HEK293 (cell line): ENCODE data around the gene CDNF.

ENCODE experiments used
- CTCF ChIA-PET: fragments of 350-600 bp; formaldehyde crosslinking; extraction: SDS; loops from one replicate; lab custom pipeline; 2021; ENCODE audit warnings: antibody characterized with exemption; lab: Yijun Ruan, JAX
- POLR2A ChIA-PET: fragments of 300-600 bp; formaldehyde crosslinking; extraction: SDS; loops from one replicate; lab custom pipeline; 2020; ENCODE audit warnings: antibody characterized with exemption, inconsistent platforms; lab: Yijun Ruan, JAX
- H3K27ac ChIP-seq: fragments of 200-500 bp; sonication (Bioruptor generic); 2 replicates; pipeline ENCODE4 v1.5.1; 2014; ENCODE audit warnings: low read depth, low read length, control low read depth, inconsistent platforms; ENCODE audit errors: extremely low read depth
- H3K36me3 ChIP-seq, 2 experiments: fragments of 200-500 bp in 1 of 2; sonication (Bioruptor generic) in 1 of 2; 1 replicate in 1 of 2; 2 replicates in 1 of 2; pipeline ENCODE4 v1.5.1; 2014 to 2017; ENCODE audit warnings: inconsistent platforms in 2 of 2, low read length in 2 of 2; ENCODE audit not compliant: control insufficient read depth in 2 of 2, insufficient read depth in 1 of 2
- H3K4me1 ChIP-seq: fragments of 200-500 bp; sonication (Bioruptor generic); 2 replicates; pipeline ENCODE4 v1.5.1; 2014; ENCODE audit warnings: mild to moderate bottlenecking, low read length, inconsistent platforms; ENCODE audit not compliant: control insufficient read depth, insufficient read depth
- H3K4me3 ChIP-seq: 2 replicates; pipeline ENCODE4 v1.5.1; 2011; ENCODE audit warnings: low read depth, mild to moderate bottlenecking, control low read depth, low read length, moderate library complexity
- H3K9me3 ChIP-seq: fragments of 200-500 bp; sonication (Bioruptor generic); 2 replicates; pipeline ENCODE4 v1.5.1; 2014; ENCODE audit warnings: low read depth, low read length, inconsistent platforms; ENCODE audit not compliant: control insufficient read depth, insufficient read depth
- EGR2 ChIP-seq: fragments of 450-650 bp; formaldehyde crosslinking; IDR thresholded peaks from 2 replicates; pipeline ENCODE4 v1.5.1; 2016; ENCODE audit warnings: low read depth, missing biosample characterization, missing genetic modification characterization
- KLF1 ChIP-seq: fragments of 450-650 bp; formaldehyde crosslinking; IDR thresholded peaks from 2 replicates; pipeline ENCODE4 v1.5.1; 2016; ENCODE audit warnings: missing biosample characterization, missing genetic modification characterization
- KLF7 ChIP-seq: fragments of 450-650 bp; formaldehyde crosslinking; IDR thresholded peaks from 2 replicates; pipeline ENCODE4 v1.5.1; 2016; ENCODE audit warnings: missing biosample characterization, missing genetic modification characterization, borderline replicate concordance
- KLF8 ChIP-seq: fragments of 450-650 bp; formaldehyde crosslinking; IDR thresholded peaks from 2 replicates; pipeline ENCODE4 v1.5.1; 2016; ENCODE audit warnings: missing biosample characterization, missing genetic modification characterization
- SALL2 ChIP-seq: fragments of 450-650 bp; formaldehyde crosslinking; IDR thresholded peaks from 2 replicates; pipeline ENCODE4 v1.5.0; 2017; ENCODE audit warnings: missing biosample characterization, mild to moderate bottlenecking, missing genetic modification characterization, borderline replicate concordance
- SCRT1 ChIP-seq: fragments of 450-650 bp; formaldehyde crosslinking; IDR thresholded peaks from 2 replicates; pipeline ENCODE4 v1.5.1; 2016; ENCODE audit warnings: missing biosample characterization, missing genetic modification characterization, borderline replicate concordance
- SCRT2 ChIP-seq: fragments of 450-650 bp; formaldehyde crosslinking; IDR thresholded peaks from 2 replicates; pipeline ENCODE4 v1.5.1; 2016; ENCODE audit warnings: missing biosample characterization, missing genetic modification characterization
- WT1 ChIP-seq: fragments of 450-650 bp; formaldehyde crosslinking; IDR thresholded peaks from 2 replicates; pipeline ENCODE4 v1.5.1; 2016; ENCODE audit warnings: missing biosample characterization, missing genetic modification characterization
- ZFHX2 ChIP-seq: fragments of 450-650 bp; formaldehyde crosslinking; conservative IDR thresholded peaks from 2 replicates; pipeline ENCODE4 v1.5.1; 2016; ENCODE audit warnings: missing biosample characterization, missing genetic modification characterization
- ZNF112 ChIP-seq: fragments of 450-650 bp; formaldehyde crosslinking; IDR thresholded peaks from 2 replicates; pipeline ENCODE4 v1.5.0; 2017; ENCODE audit warnings: missing biosample characterization, missing genetic modification characterization
- ZNF121 ChIP-seq: fragments of 450-650 bp; formaldehyde crosslinking; IDR thresholded peaks from 2 replicates; pipeline ENCODE4 v1.5.1; 2016; ENCODE audit warnings: missing biosample characterization, missing genetic modification characterization
- ZNF426 ChIP-seq: fragments of 450-650 bp; formaldehyde crosslinking; IDR thresholded peaks from 2 replicates; pipeline ENCODE4 v1.5.1; 2017; ENCODE audit warnings: missing biosample characterization, missing genetic modification characterization, mild to moderate bottlenecking, inconsistent platforms, moderate library complexity
- ZNF624 ChIP-seq: fragments of 450-650 bp; formaldehyde crosslinking; IDR thresholded peaks from 2 replicates; pipeline ENCODE4 v1.5.1; 2017; ENCODE audit warnings: missing biosample characterization, missing genetic modification characterization
- ZNF626 ChIP-seq: fragments of 450-650 bp; sonication (Bioruptor Pico); formaldehyde crosslinking; IDR thresholded peaks from 2 replicates; pipeline ENCODE4 v1.5.1; 2018; ENCODE audit warnings: missing biosample characterization, missing genetic modification characterization, inconsistent platforms
- ZNF670 ChIP-seq: fragments of 450-650 bp; formaldehyde crosslinking; IDR thresholded peaks from 2 replicates; pipeline ENCODE4 v1.5.1; 2016; ENCODE audit warnings: missing biosample characterization, missing genetic modification characterization, low read depth
- ZNF707 ChIP-seq: fragments of 450-650 bp; formaldehyde crosslinking; IDR thresholded peaks from 2 replicates; pipeline ENCODE4 v1.5.1; 2016; ENCODE audit warnings: missing biosample characterization, missing genetic modification characterization
- ZXDB ChIP-seq: fragments of 450-650 bp; formaldehyde crosslinking; IDR thresholded peaks from 2 replicates; pipeline ENCODE4 v1.5.1; 2016; ENCODE audit warnings: missing biosample characterization, missing genetic modification characterization
- TF ChIP-seq, protein P1 (sequence below): fragments of 450-650 bp; formaldehyde crosslinking; IDR thresholded peaks from 2 replicates; pipeline ENCODE4 v1.5.1; 2016; ENCODE audit warnings: missing biosample characterization, missing genetic modification characterization
- TF ChIP-seq, protein P2 (sequence below): fragments of 450-650 bp; formaldehyde crosslinking; IDR thresholded peaks from 2 replicates; pipeline ENCODE4 v1.5.1; 2016; ENCODE audit warnings: missing biosample characterization, missing genetic modification characterization, low read depth
- TF ChIP-seq, protein P3 (sequence below): fragments of 450-650 bp; formaldehyde crosslinking; IDR thresholded peaks from 2 replicates; pipeline ENCODE4 v1.5.1; 2016; ENCODE audit warnings: missing biosample characterization, missing genetic modification characterization

The CDNF gene

DNA sequence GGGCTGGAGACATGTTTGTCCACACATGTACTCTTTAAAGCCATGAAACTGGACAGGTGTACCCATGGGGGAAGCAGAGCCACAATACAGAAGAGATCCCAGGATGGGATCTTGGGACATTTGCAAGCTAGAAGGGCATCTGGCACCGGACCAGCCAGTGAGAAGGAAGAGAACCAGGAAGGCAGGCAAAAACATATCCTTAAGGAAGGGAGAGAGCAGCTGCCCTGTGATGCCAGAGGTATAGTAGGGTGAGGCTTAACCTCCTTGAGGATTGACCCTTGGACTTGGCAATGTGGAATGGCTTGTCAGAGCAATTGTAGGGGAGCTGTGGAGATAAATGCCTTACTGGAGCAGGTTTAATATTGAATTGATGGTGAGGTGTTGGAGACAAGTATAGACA, 23.0 kb upstream of the CDNF start:
- Histone ChIP-seq H3K9me3 (no peaks in the 10 kb centered on the region), H3K4me1 (no peaks in the 10 kb centered on the region), H3K27ac (no peak overlapping the region), H3K36me3 (peaks cover 23 to 49% of the 10 kb centered on the region in 2 experiments), H3K4me3 (no peak overlapping the region)
- POLR2A ChIA-PET: no interaction called here
- CTCF ChIA-PET: no interaction called here
- no peak for TF ChIP-seq SCRT1
- TF ChIP-seq SALL2: no peak
- TF ChIP-seq ZNF426: no peak
- no peak for TF ChIP-seq ZNF670 (tag by site-specific recombination)
- TF ChIP-seq, protein P1, sequence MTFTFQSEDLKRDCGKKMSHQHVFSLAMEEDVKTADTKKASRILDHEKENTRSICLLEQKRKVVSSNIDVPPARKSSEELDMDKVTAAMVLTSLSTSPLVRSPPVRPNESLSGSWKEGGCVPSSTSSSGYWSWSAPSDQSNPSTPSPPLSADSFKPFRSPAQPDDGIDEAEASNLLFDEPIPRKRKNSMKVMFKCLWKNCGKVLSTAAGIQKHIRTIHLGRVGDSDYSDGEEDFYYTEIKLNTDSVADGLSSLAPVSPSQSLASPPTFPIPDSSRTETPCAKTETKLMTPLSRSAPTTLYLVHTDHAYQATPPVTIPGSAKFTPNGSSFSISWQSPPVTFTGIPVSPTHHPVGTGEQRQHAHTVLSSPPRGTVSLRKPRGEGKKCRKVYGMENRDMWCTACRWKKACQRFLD (tag by site-specific recombination): no peak
- no peak for TF ChIP-seq KLF7 (tag by site-specific recombination)
- TF ChIP-seq ZNF121: no peak
- TF ChIP-seq KLF8: no peak
- TF ChIP-seq KLF1 (tag by site-specific recombination): no peak
- no peak for TF ChIP-seq ZXDB (tag by site-specific recombination)
- no peak for TF ChIP-seq ZNF707 (tag by site-specific recombination)

DNA sequence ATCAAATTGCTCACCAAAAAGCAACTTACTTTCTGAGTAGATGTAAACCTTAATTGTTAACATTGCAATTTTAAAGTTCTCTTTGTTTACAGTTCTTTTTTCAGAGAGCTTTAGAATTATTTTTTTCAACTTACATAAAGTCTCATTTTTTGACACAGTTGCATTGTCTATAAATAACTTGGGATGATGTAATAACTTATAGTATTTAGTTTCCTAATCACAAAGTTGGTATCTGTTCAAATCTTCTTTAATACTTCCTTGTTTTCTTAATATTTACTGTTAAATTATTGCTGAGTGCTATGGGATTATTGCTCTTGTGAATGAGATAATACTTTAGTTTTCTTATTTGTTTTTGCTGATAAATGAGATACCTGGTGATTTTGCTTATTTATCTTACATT, 21.9 kb upstream of the CDNF start:
- Histone ChIP-seq H3K27ac (no peak overlapping the region), H3K36me3 (peaks cover 28 to 57% of the 10 kb centered on the region in 2 experiments), H3K4me3 (no peak overlapping the region), H3K9me3 (no peaks in the 10 kb centered on the region), H3K4me1 (no peaks in the 10 kb centered on the region)
- no peak for TF ChIP-seq ZNF626
- TF ChIP-seq, protein P2, sequence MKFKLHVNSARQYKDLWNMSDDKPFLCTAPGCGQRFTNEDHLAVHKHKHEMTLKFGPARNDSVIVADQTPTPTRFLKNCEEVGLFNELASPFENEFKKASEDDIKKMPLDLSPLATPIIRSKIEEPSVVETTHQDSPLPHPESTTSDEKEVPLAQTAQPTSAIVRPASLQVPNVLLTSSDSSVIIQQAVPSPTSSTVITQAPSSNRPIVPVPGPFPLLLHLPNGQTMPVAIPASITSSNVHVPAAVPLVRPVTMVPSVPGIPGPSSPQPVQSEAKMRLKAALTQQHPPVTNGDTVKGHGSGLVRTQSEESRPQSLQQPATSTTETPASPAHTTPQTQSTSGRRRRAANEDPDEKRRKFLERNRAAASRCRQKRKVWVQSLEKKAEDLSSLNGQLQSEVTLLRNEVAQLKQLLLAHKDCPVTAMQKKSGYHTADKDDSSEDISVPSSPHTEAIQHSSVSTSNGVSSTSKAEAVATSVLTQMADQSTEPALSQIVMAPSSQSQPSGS (tag by site-specific recombination): peak; percentile 46; the same call in 1 of the 2 replicates
- ChIA-PET POLR2A (no interaction called here), CTCF (interaction anchor here (0.6 kb wide), 1 partner anchor 445 kb away, joined by 3 read pairs; no protein-coding TSS in a partner anchor)

DNA sequence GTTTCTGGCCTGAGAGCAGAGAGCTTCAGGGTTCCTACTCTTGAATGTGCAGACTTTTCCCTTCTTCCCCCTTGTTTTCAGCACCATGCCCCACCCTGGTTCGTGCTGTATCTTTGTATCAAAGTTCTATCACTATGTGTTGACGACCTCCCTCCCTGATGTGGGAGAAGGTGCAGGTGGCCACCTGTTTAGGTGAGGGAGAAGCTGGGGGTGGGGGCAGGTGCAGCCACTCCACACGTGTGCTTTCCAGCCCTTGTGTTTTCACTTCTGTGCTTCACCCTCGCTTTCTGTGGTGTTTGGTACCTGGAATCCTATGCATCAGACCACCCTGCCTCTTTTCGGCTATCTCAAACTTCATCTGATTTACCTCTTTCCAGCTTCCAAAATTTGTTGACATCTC, 21.2 kb upstream of the CDNF start:
- H3K36me3 ChIP-seq: peaks cover 35 to 65% of the 10 kb centered on the region in 2 experiments

DNA sequence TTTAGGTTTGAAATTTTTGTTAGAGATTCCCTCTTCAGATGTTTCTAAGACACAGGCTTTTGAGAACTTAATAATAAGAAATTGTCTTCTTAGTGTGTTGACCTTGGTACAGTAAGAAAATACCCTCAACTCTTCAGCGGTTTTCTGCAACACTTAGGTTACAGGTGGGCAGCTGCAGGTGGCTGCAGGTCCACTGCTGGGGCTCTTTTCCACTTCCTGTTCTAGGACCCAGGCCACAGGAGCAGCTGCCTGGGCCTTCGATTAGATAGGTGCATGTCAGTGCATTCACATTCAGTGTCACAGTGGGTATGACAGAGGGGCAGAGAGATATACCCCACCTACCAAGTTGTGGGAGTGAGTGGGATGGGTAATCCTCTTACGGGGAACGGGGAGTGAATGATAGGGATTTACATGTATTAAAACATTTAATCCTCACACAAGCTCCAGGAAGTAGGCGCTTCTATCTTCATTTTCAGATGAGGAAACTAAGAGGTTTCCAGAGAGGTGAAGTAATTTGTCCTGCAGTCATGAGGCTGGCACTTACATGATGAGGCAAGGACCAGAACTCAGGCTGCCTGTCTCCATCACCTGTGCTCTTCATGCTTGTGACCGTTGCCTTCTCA, 20.6 kb upstream of the CDNF start:
- Histone ChIP-seq H3K36me3 (peaks cover 36 to 65% of the 10 kb centered on the region in 2 experiments), H3K27ac (no peak overlapping the region)
- no peak for TF ChIP-seq ZNF624 (tag by site-specific recombination)
- TF ChIP-seq SCRT1: 0 out of 2 replicates have a peak, but pooled peaks have one; percentile 42
- no peak for TF ChIP-seq ZNF112 (tag by site-specific recombination)
- TF ChIP-seq, protein P3, sequence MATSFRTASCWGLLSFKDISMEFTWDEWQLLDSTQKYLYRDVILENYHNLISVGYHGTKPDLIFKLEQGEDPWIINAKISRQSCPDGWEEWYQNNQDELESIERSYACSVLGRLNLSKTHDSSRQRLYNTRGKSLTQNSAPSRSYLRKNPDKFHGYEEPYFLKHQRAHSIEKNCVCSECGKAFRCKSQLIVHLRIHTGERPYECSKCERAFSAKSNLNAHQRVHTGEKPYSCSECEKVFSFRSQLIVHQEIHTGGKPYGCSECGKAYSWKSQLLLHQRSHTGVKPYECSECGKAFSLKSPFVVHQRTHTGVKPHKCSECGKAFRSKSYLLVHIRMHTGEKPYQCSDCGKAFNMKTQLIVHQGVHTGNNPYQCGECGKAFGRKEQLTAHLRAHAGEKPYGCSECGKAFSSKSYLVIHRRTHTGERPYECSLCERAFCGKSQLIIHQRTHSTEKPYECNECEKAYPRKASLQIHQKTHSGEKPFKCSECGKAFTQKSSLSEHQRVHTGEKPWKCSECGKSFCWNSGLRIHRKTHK: no peak
- 0 out of 2 replicates have a peak, but pooled peaks have one; percentile 17 for TF ChIP-seq ZFHX2 (tag by site-specific recombination)
- peak; percentile 75 for TF ChIP-seq SCRT2 (tag by site-specific recombination)
- TF ChIP-seq EGR2 (tag by site-specific recombination): peak; percentile 23; the same call in 1 of the 2 replicates
- TF ChIP-seq, all 188 proteins: peak for 4
- Histone ChIP-seq H3K9me3 (no peaks in the 10 kb centered on the region), H3K4me3 (no peak overlapping the region), H3K4me1 (no peaks in the 10 kb centered on the region)
- ChIA-PET POLR2A (interaction anchor here (1.1 kb wide), 1 partner anchor 21 kb away, joined by 4 read pairs; the partner anchor contains the start of gene CDNF), CTCF (interaction anchor here (1.5 kb wide), 1 partner anchor 10 kb away, joined by 4 read pairs; no protein-coding TSS in a partner anchor)

More for the DNA sequence above, 21.2 kb upstream of the CDNF start:
- Histone ChIP-seq H3K9me3 (no peaks in the 10 kb centered on the region), H3K4me1 (no peaks in the 10 kb centered on the region), H3K27ac (no peak overlapping the region), H3K4me3 (no peak overlapping the region)
- TF ChIP-seq WT1 (tag by site-specific recombination): no peak
- ChIA-PET POLR2A (interaction anchor here (1.1 kb wide), 1 partner anchor 22 kb away, joined by 4 read pairs; the partner anchor contains the start of gene CDNF), CTCF (interaction anchor here (0.6 to 1.5 kb wide), 2 partner anchors 11 to 445 kb away, joined by 3 to 4 read pairs; no protein-coding TSS in a partner anchor)
